KMS-11 (cell line): ENCODE results near the gene FLRT2.

Experiments
- H2AFZ ChIP-seq: fragments of 200-600 bp; sonication (generic); 2 replicates; pipeline ENCODE4 v1.6.1; 2016; ENCODE audit warnings: antibody characterized with exemption, mixed run types, low read depth
- H3K27ac ChIP-seq: fragments of 200-600 bp; sonication (generic); 2 replicates; pipeline ENCODE4 v1.6.1; 2016; ENCODE audit warnings: mild to moderate bottlenecking, mixed run types
- H3K27me3 ChIP-seq: fragments of 200-600 bp; sonication (generic); 2 replicates; pipeline ENCODE4 v1.6.1; 2017; ENCODE audit warnings: mild to moderate bottlenecking, low read depth, mixed run types, moderate library complexity; ENCODE audit not compliant: insufficient read depth
- H3K36me3 ChIP-seq: fragments of 200-600 bp; sonication (generic); 2 replicates; pipeline ENCODE4 v1.6.1; 2017; ENCODE audit warnings: mild to moderate bottlenecking, mixed run types; ENCODE audit not compliant: insufficient read depth
- H3K4me1 ChIP-seq: fragments of 200-600 bp; sonication (generic); 2 replicates; pipeline ENCODE4 v1.6.1; 2016; ENCODE audit warnings: mild to moderate bottlenecking, low read depth, mixed run types; ENCODE audit not compliant: poor library complexity, severe bottlenecking
- H3K4me2 ChIP-seq: fragments of 200-600 bp; sonication (generic); 2 replicates; pipeline ENCODE4 v1.7.0; 2016; ENCODE audit warnings: mild to moderate bottlenecking, mixed run types
- H3K4me3 ChIP-seq: fragments of 200-600 bp; sonication (generic); IDR thresholded peaks from 2 replicates; pipeline ENCODE4 v1.6.1; 2017; ENCODE audit warnings: low read depth, low read length, mixed read lengths; ENCODE audit not compliant: insufficient read depth
- H3K79me2 ChIP-seq: fragments of 200-600 bp; sonication (generic); 2 replicates; pipeline ENCODE4 v1.6.1; 2016; ENCODE audit warnings: low read depth, mixed run types; ENCODE audit not compliant: insufficient read depth
- H3K9ac ChIP-seq: fragments of 200-600 bp; sonication (generic); 2 replicates; pipeline ENCODE4 v1.6.1; 2016; ENCODE audit warnings: mild to moderate bottlenecking, mixed run types
- H4K20me1 ChIP-seq: fragments of 200-600 bp; sonication (generic); 2 replicates; pipeline ENCODE4 v1.6.1; 2016; ENCODE audit warnings: mild to moderate bottlenecking, mixed run types; ENCODE audit not compliant: insufficient read depth
- TF ChIP-seq, protein P1 (sequence below): fragments of 200-600 bp; sonication (generic); conservative IDR thresholded peaks from 2 replicates; pipeline ENCODE4 v1.6.1; 2017; ENCODE audit warnings: low read depth, mild to moderate bottlenecking, antibody characterized with exemption, low read length, moderate library complexity, mixed read lengths

FLRT2 gene

DNA sequence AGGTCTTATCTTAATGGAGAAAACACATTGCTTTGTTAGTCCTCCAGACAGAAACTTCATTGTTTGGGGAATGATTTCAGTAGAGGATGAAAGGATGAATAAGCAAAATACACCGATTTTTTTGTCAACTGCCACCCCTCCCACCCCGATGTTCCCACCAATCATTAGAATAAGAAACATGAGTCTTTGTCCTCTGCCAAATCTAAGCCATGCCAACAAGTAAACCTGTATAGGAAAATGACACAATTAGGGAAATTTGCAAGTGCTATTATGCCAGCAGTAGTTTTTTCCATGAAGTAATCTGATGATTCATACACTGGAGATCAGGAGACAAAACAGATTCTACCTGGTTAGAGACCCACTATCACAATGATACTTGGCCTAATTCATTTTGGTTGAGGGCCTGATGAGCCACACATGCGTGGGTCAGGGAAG is 35.9 kb downstream of the FLRT2 start:
- H3K4me1 ChIP-seq, result no peaks in the 10 kb centered on the region
- H4K20me1 ChIP-seq, result no peaks in the 10 kb centered on the region
- H2AFZ ChIP-seq, result no peak overlapping the region
- TF ChIP-seq, protein P1, sequence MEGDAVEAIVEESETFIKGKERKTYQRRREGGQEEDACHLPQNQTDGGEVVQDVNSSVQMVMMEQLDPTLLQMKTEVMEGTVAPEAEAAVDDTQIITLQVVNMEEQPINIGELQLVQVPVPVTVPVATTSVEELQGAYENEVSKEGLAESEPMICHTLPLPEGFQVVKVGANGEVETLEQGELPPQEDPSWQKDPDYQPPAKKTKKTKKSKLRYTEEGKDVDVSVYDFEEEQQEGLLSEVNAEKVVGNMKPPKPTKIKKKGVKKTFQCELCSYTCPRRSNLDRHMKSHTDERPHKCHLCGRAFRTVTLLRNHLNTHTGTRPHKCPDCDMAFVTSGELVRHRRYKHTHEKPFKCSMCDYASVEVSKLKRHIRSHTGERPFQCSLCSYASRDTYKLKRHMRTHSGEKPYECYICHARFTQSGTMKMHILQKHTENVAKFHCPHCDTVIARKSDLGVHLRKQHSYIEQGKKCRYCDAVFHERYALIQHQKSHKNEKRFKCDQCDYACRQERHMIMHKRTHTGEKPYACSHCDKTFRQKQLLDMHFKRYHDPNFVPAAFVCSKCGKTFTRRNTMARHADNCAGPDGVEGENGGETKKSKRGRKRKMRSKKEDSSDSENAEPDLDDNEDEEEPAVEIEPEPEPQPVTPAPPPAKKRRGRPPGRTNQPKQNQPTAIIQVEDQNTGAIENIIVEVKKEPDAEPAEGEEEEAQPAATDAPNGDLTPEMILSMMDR, result no peak
- H3K79me2 ChIP-seq, result no peaks in the 10 kb centered on the region
- no peak overlapping the region for H3K4me3 ChIP-seq
- no peak overlapping the region for H3K27ac ChIP-seq
- no peak overlapping the region for H3K9ac ChIP-seq
- no peaks in the 10 kb centered on the region for H3K36me3 ChIP-seq
- no peaks in the 10 kb centered on the region for H3K27me3 ChIP-seq
- no peak overlapping the region for H3K4me2 ChIP-seq

DNA sequence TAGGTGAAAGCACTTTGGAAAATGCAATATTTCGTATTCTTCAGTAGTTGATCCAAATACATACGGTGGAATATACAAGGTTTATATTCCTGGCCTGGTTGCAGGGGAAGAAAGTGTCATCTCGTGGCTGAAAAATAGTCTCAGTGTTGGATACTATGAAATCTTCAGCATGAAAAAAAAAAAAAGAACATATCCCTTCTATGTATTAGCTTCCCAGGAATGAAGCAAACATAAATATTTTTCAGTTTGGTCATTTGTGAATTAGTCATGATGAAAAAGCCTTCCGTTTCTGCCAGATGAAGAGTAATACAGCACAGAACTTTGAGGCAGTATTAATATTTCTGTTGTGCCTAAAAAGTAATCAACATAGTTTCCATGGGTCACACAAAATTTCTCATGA is 36.7 kb downstream of the FLRT2 start:
- H3K27ac ChIP-seq, result no peak overlapping the region
- TF ChIP-seq, protein P1, result no peak

DNA sequence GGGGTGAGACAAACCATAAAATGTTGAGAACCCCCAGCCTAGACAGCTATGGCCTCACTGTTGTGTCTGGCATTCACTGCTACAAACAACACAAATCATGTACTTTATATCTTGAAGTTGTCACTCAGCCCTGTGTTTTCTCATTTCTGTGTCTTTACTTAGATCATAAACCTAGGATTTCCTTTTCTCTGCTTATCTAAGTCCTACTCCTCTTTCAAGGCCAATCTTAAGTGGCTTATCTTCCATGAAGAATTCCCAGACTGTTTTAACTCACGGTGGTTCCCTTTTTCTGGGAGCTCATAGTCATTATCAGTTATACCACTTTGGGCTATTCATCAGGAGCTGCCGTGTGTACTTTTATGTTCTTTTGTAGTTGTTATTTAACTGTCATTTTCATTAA is 42.1 kb downstream of the FLRT2 start:
- H3K27ac ChIP-seq, result no peak overlapping the region

More for the DNA sequence above, 36.7 kb downstream of the FLRT2 start:
- H2AFZ ChIP-seq, result no peak overlapping the region
- no peaks in the 10 kb centered on the region for H3K79me2 ChIP-seq
- no peaks in the 10 kb centered on the region for H3K4me1 ChIP-seq
- H3K4me2 ChIP-seq, result no peak overlapping the region
- H3K9ac ChIP-seq, result no peak overlapping the region
- no peaks in the 10 kb centered on the region for H3K27me3 ChIP-seq
- no peak overlapping the region for H3K4me3 ChIP-seq
- H4K20me1 ChIP-seq, result no peaks in the 10 kb centered on the region
- H3K36me3 ChIP-seq, result no peaks in the 10 kb centered on the region

DNA sequence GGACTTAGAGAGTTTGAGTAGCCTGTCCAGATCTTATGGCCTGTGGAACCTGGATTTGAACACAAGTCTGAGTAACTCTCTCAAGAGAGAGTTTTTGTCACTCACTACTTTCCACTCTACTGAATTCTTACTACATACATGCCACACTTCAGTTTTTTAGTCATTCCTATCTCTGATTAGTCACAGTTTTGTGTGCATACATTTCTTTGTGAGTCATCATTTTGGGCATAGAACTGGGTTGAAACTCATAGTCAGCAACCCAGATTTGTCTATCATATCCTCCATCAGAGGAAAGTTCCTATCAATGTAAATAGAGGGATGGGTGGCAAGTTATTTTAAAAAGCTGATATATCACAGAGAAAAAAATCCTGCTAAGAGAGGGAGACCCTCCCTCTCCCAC is 42.9 kb downstream of the FLRT2 start:
- Histone ChIP-seq H3K9ac (no peak overlapping the region), H4K20me1 (no peaks in the 10 kb centered on the region), H3K27me3 (no peaks in the 10 kb centered on the region), H3K4me3 (no peak overlapping the region), H3K4me2 (no peak overlapping the region), H3K79me2 (no peaks in the 10 kb centered on the region), H2AFZ (no peak overlapping the region), H3K36me3 (no peaks in the 10 kb centered on the region), H3K4me1 (no peaks in the 10 kb centered on the region), H3K27ac (no peak overlapping the region)
- TF ChIP-seq, protein P1, result no peak

More for the DNA sequence above, 42.1 kb downstream of the FLRT2 start:
- no peaks in the 10 kb centered on the region for H3K27me3 ChIP-seq
- no peaks in the 10 kb centered on the region for H3K79me2 ChIP-seq
- no peak overlapping the region for H3K4me2 ChIP-seq
- H4K20me1 ChIP-seq, result no peaks in the 10 kb centered on the region
- TF ChIP-seq, protein P1, result no peak
- no peak overlapping the region for H3K4me3 ChIP-seq
- no peaks in the 10 kb centered on the region for H3K36me3 ChIP-seq
- H3K9ac ChIP-seq, result no peak overlapping the region
- H2AFZ ChIP-seq, result no peak overlapping the region
- no peaks in the 10 kb centered on the region for H3K4me1 ChIP-seq
